HepG2 (cell line): ENCODE measurements around the gene GNG10.

Source experiments
- CEBPB ChIP-seq: IDR thresholded peaks from 2 replicates; pipeline ENCODE4 v1.6.1; 2011; ENCODE audit warnings: low read depth, low read length, improper control_type of control experiment, borderline replicate concordance
- EZH2 ChIP-seq: conservative IDR thresholded peaks from 2 replicates; pipeline ENCODE4 v1.6.1; 2012; ENCODE audit warnings: mild to moderate bottlenecking, low read depth, low read length, moderate library complexity
- SRF ChIP-seq: IDR thresholded peaks from 2 replicates; pipeline ENCODE4 v1.6.1; 2011; ENCODE audit warnings: mild to moderate bottlenecking, low read depth, low read length, moderate library complexity
- ZNF644 ChIP-seq: IDR thresholded peaks from 2 replicates; pipeline ENCODE4 v1.6.1; 2016; ENCODE audit warnings: low read depth
- ZZZ3 ChIP-seq: sonication (generic); formaldehyde crosslinking; IDR thresholded peaks from 2 replicates; pipeline ENCODE4 v1.4.0; 2020; ENCODE audit warnings: missing genetic modification reagents, mild to moderate bottlenecking, borderline replicate concordance
- TF ChIP-seq, protein P1 (sequence below): IDR thresholded peaks from 2 replicates; pipeline ENCODE4 v1.6.1; 2018; ENCODE audit warnings: missing genetic modification reagents
- TF ChIP-seq, protein P2 (sequence below): sonication (generic); formaldehyde crosslinking; IDR thresholded peaks from 2 replicates; pipeline ENCODE4 v1.5.0; 2020; ENCODE audit warnings: mild to moderate bottlenecking, missing genetic modification reagents, moderate library complexity

- TF ChIP-seq, protein P1, sequence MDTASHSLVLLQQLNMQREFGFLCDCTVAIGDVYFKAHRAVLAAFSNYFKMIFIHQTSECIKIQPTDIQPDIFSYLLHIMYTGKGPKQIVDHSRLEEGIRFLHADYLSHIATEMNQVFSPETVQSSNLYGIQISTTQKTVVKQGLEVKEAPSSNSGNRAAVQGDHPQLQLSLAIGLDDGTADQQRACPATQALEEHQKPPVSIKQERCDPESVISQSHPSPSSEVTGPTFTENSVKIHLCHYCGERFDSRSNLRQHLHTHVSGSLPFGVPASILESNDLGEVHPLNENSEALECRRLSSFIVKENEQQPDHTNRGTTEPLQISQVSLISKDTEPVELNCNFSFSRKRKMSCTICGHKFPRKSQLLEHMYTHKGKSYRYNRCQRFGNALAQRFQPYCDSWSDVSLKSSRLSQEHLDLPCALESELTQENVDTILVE (CRISPR knock-in tag) = no peak
- TF ChIP-seq, protein P2, sequence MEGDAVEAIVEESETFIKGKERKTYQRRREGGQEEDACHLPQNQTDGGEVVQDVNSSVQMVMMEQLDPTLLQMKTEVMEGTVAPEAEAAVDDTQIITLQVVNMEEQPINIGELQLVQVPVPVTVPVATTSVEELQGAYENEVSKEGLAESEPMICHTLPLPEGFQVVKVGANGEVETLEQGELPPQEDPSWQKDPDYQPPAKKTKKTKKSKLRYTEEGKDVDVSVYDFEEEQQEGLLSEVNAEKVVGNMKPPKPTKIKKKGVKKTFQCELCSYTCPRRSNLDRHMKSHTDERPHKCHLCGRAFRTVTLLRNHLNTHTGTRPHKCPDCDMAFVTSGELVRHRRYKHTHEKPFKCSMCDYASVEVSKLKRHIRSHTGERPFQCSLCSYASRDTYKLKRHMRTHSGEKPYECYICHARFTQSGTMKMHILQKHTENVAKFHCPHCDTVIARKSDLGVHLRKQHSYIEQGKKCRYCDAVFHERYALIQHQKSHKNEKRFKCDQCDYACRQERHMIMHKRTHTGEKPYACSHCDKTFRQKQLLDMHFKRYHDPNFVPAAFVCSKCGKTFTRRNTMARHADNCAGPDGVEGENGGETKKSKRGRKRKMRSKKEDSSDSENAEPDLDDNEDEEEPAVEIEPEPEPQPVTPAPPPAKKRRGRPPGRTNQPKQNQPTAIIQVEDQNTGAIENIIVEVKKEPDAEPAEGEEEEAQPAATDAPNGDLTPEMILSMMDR (CRISPR knock-in tag) = no peak
- no peak for TF ChIP-seq SRF
- TF ChIP-seq CEBPB = no peak
- TF ChIP-seq ZZZ3 (CRISPR knock-in tag) = no peak
- no peak for TF ChIP-seq EZH2
- TF ChIP-seq ZNF644 (CRISPR knock-in tag) = no peak
Observed at GRCh38 chr9:111644195-111644772, 17.1 kb upstream of the GNG10 start.
